K562 (cell line): Measurements from ENCODE around the gene FAM20B. TPM values are rescaled to one million over a fixed set of nuclear protein-coding genes. Genes with fewer than 3 reads are reported as not detected.

Experiments
- CHAMP1 ChIP-seq: fragments of 450-650 bp; IDR thresholded peaks from 2 replicates; pipeline ENCODE4 v1.6.1; 2016; ENCODE audit warnings: mild to moderate bottlenecking
- E2F5 ChIP-seq: sonication (generic); formaldehyde crosslinking; IDR thresholded peaks from 2 replicates; pipeline ENCODE4 v1.8.0; 2022; ENCODE audit warnings: mild to moderate bottlenecking, missing genetic modification reagents
- EHMT2 ChIP-seq: fragments of 450-650 bp; IDR thresholded peaks from 2 replicates; pipeline ENCODE4 v1.6.1; 2018; ENCODE audit warnings: antibody characterized with exemption
- ETS1 ChIP-seq: conservative IDR thresholded peaks from 2 replicates; pipeline ENCODE4 v1.6.1; 2011; ENCODE audit warnings: low read depth, mild to moderate bottlenecking, low read length; ENCODE audit not compliant: control insufficient read depth
- GABPA ChIP-seq: fragments of 200-800 bp; sonication (Bioruptor generic); conservative IDR thresholded peaks from 2 replicates; pipeline ENCODE4 v1.6.1; 2016; ENCODE audit warnings: low read depth, missing genetic modification characterization, missing compliant biosample characterization
- NELFE ChIP-seq: IDR thresholded peaks from 2 replicates; pipeline ENCODE4 v1.6.1; 2011; ENCODE audit warnings: mild to moderate bottlenecking; ENCODE audit not compliant: insufficient read depth, insufficient read length
- NFE2L1 ChIP-seq: fragments of 450-650 bp; IDR thresholded peaks from 2 replicates; pipeline ENCODE4 v1.6.1; 2016; ENCODE audit warnings: missing genetic modification characterization, low read depth, mild to moderate bottlenecking, missing compliant biosample characterization, moderate library complexity, borderline replicate concordance
- NR1H2 ChIP-seq: sonication (generic); formaldehyde crosslinking; IDR thresholded peaks from 2 replicates; pipeline ENCODE4 v1.4.0; 2020; ENCODE audit warnings: mild to moderate bottlenecking, missing genetic modification reagents
- POLR3A ChIP-seq: IDR thresholded peaks from 2 replicates; pipeline ENCODE4 v1.6.1; 2011; ENCODE audit warnings: borderline replicate concordance, mild to moderate bottlenecking, moderate library complexity; ENCODE audit not compliant: insufficient read length, insufficient read depth; ENCODE audit errors: extremely low read depth
- RNF2 ChIP-seq: sonication (generic); IDR thresholded peaks from 2 replicates; pipeline ENCODE4 v1.6.1; 2016
- ZNF12 ChIP-seq: sonication (generic); formaldehyde crosslinking; IDR thresholded peaks from 2 replicates; pipeline ENCODE4 v1.4.0; 2020; ENCODE audit warnings: mild to moderate bottlenecking, missing genetic modification reagents
- polyA plus RNA-seq, 8 experiments: library from polyadenylated mRNA; depleted of rRNA in 4 of 8; stranded (reverse) in 5 of 8; unstranded in 3 of 8; fragments of >200 nt; fragmentation: Nextera tagmentation in 2 of 8; fragmentation: Illumina TruSeq in 1 of 8; extraction: Ambion mirVana in 2 of 8; extraction: Trizol in 1 of 8; gene quantifications; 2 replicates each; pipeline versions ENCODE4 v1.2.1 to v1.2.3, GENCODE V29; 2011 to 2014; ENCODE audit warnings: inconsistent platforms in 1 of 8, missing spikeins in 1 of 8
- total RNA-seq, 7 experiments: library from RNA; depleted of rRNA in 6 of 7; stranded (reverse); fragments of >200 nt in 6 of 7; fragmentation: Illumina TruSeq in 2 of 7; extraction: Trizol in 2 of 7; gene quantifications; 2 replicates each; pipeline versions ENCODE4 v1.2.1 to v1.2.3, GENCODE V29; 2011 to 2021; ENCODE audit warnings: low replicate concordance in 1 of 7

The FAM20B gene
- total and polyA plus RNA-seq, 9 of the 15 experiments (the other 6 are each of a cell fraction or from before 2014, with no cell fraction given): 7.2 to 67.5 (median 42.9) TPM

GRCh38 chr1:179016706-179017382 is 8.8 kb upstream of the FAM20B start (continued):
- TF ChIP-seq NELFE (no peak), POLR3A (no peak), ZNF12 (CRISPR knock-in tag) (no peak), CHAMP1 (no peak), GABPA (tag) (no peak), NFE2L1 (no peak), NR1H2 (CRISPR knock-in tag) (no peak), E2F5 (no peak), ETS1 (no peak), EHMT2 (no peak), RNF2 (peak; percentile 81)
